HEK293T (cell line): Measurements from ENCODE around the gene TMCC3.

Experiments
- CTCF ChIA-PET: fragments of 350-600 bp; formaldehyde crosslinking; extraction: SDS; loops from one replicate; lab custom pipeline; 2021; ENCODE audit warnings: antibody characterized with exemption, inconsistent platforms; lab: Yijun Ruan, JAX
- POLR2A ChIA-PET: fragments of 350-600 bp; formaldehyde crosslinking; extraction: SDS; loops from one replicate; lab custom pipeline; 2020; ENCODE audit warnings: antibody characterized with exemption, inconsistent platforms; lab: Yijun Ruan, JAX
- DNase-seq: peaks from one replicate; pipeline ENCODE4 v3.0.0; 2012; ENCODE audit warnings: mixed read lengths; ENCODE audit errors: extremely low spot score
- ARNT ChIP-seq: fragments of 450-650 bp; IDR thresholded peaks from 2 replicates; pipeline ENCODE4 v1.6.1; 2017; ENCODE audit warnings: mild to moderate bottlenecking
- BHLHE40 ChIP-seq: fragments of 450-650 bp; IDR thresholded peaks from 2 replicates; pipeline ENCODE4 v1.6.1; 2016; ENCODE audit warnings: mild to moderate bottlenecking, moderate library complexity, borderline replicate concordance
- CTBP1 ChIP-seq: fragments of 450-650 bp; IDR thresholded peaks from 2 replicates; pipeline ENCODE4 v1.6.1; 2016; ENCODE audit warnings: borderline replicate concordance
- ELF4 ChIP-seq: fragments of 450-650 bp; IDR thresholded peaks from 2 replicates; pipeline ENCODE4 v1.6.1; 2017; ENCODE audit warnings: antibody characterized with exemption
- FOXA1 ChIP-seq: fragments of 450-650 bp; IDR thresholded peaks from 2 replicates; pipeline ENCODE4 v1.6.1; 2016; ENCODE audit warnings: mild to moderate bottlenecking
- FOXK2 ChIP-seq: fragments of 450-650 bp; IDR thresholded peaks from 2 replicates; pipeline ENCODE4 v1.6.1; 2016; ENCODE audit warnings: mild to moderate bottlenecking
- FOXM1 ChIP-seq: fragments of 450-650 bp; IDR thresholded peaks from 2 replicates; pipeline ENCODE4 v1.6.1; 2017; ENCODE audit warnings: mild to moderate bottlenecking, borderline replicate concordance
- HDGF ChIP-seq: fragments of 450-650 bp; IDR thresholded peaks from 2 replicates; pipeline ENCODE4 v1.6.1; 2017; ENCODE audit warnings: antibody characterized with exemption, borderline replicate concordance
- L3MBTL2 ChIP-seq: fragments of 450-650 bp; conservative IDR thresholded peaks from 2 replicates; pipeline ENCODE4 v1.6.1; 2016; ENCODE audit warnings: mild to moderate bottlenecking
- LEF1 ChIP-seq: fragments of 450-650 bp; IDR thresholded peaks from 2 replicates; pipeline ENCODE4 v1.6.1; 2017; ENCODE audit warnings: mild to moderate bottlenecking, borderline replicate concordance
- NFRKB ChIP-seq: fragments of 450-650 bp; IDR thresholded peaks from 2 replicates; pipeline ENCODE4 v1.6.1; 2016; ENCODE audit warnings: mild to moderate bottlenecking, moderate library complexity
- SP1 ChIP-seq: fragments of 450-650 bp; IDR thresholded peaks from 2 replicates; pipeline ENCODE4 v1.6.1; 2017
- SUZ12 ChIP-seq: fragments of 450-650 bp; IDR thresholded peaks from 2 replicates; pipeline ENCODE4 v1.6.1; 2016; ENCODE audit warnings: mild to moderate bottlenecking
- TARDBP ChIP-seq: fragments of 450-650 bp; IDR thresholded peaks from 2 replicates; pipeline ENCODE4 v1.6.1; 2016
- ZNF384 ChIP-seq: fragments of 450-650 bp; IDR thresholded peaks from 2 replicates; pipeline ENCODE4 v1.6.1; 2016
- TF ChIP-seq, protein P1 (sequence below): fragments of 450-650 bp; IDR thresholded peaks from 2 replicates; pipeline ENCODE4 v1.6.1; 2016

TMCC3 gene

DNA sequence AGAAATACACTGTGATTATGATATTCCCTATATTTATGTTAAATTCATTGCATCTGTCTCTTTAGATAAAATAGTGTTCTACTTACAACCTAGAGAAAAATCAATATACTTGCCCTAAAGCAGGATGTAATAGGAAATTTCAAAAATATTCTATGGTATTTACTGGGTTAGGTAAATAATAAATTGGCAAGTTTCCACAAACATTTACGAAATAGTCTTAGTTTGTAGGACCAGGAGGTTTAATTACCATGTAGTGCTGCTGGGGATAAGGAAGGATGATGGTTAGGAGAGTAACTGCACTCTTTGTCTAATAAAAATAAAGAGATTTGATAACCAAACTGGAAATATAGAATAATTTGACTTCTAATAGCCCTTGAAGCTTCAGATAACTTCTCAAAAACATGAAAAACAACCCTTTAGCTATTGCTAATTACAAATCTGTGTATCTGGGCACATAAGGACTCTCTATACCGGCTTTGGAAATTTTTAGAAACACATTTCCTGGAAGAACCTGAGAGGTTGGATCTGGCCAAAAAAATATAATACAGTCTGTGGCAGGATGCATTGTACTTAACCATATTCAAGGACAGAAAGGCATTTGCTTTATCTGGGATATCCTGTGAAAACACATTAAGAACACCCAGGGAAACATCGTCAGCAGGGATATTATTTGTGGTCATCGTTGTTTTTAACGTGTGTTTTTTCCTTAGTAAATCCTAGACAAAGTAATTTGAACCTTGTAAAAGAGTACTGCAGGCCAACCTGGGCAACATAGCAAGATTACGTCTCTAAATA is 36.7 kb upstream of the TMCC3 start:
- DNase-seq = no peak
- TF ChIP-seq L3MBTL2 = no peak
- TF ChIP-seq NFRKB = no peak
- no peak for TF ChIP-seq ZNF384
- TF ChIP-seq, protein P1, sequence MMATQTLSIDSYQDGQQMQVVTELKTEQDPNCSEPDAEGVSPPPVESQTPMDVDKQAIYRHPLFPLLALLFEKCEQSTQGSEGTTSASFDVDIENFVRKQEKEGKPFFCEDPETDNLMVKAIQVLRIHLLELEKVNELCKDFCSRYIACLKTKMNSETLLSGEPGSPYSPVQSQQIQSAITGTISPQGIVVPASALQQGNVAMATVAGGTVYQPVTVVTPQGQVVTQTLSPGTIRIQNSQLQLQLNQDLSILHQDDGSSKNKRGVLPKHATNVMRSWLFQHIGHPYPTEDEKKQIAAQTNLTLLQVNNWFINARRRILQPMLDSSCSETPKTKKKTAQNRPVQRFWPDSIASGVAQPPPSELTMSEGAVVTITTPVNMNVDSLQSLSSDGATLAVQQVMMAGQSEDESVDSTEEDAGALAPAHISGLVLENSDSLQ = no peak
- TF ChIP-seq SUZ12 = no peak
- TF ChIP-seq TARDBP = no peak
- no peak for TF ChIP-seq CTBP1
- TF ChIP-seq LEF1 = no peak
- no peak for TF ChIP-seq SP1
- no peak for TF ChIP-seq BHLHE40
- no peak for TF ChIP-seq ARNT
- TF ChIP-seq HDGF = no peak
- no peak for TF ChIP-seq FOXK2
- no peak for TF ChIP-seq FOXA1
- TF ChIP-seq ELF4 = no peak
- TF ChIP-seq FOXM1 = no peak
- POLR2A ChIA-PET = no interaction called here
- CTCF ChIA-PET = no interaction called here

DNA sequence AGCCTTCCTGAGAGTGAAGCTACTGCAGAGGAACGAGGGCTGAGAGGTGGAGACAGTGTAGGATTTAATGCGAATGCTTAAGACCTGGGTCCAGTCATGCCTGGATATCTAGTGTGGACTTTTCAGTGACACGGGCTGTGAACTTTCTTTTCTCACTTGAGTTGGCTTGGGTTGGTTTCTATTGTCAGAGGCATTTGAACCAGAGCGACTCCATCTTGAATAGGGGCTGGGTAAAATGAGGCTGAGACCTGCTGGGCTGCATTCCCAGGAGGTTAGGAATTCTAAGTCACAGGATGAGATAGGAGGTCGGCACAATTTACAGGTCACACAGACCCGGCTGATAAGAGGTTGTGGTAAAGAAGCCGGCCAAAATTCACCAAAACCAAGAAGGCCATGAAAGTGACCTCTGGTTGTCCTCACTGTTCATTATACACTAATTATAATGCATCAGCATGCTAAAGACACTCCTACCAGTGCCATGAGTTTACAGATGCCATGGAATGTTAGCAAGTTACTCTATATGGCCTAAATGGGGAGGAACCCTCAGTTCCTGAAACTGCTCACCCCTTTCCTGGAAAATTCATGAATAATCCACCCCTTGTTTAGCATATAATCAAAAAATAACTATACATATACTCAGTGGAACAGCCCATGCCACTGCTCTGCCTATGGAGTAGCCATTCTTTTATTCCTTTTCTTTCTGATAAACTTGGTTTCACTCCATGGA is 34.2 kb upstream of the TMCC3 start:
- DNase-seq = no peak
- POLR2A ChIA-PET = no interaction called here
- CTCF ChIA-PET = no interaction called here
- TF ChIP-seq FOXA1 (no peak), SUZ12 (no peak), HDGF (no peak)

DNA sequence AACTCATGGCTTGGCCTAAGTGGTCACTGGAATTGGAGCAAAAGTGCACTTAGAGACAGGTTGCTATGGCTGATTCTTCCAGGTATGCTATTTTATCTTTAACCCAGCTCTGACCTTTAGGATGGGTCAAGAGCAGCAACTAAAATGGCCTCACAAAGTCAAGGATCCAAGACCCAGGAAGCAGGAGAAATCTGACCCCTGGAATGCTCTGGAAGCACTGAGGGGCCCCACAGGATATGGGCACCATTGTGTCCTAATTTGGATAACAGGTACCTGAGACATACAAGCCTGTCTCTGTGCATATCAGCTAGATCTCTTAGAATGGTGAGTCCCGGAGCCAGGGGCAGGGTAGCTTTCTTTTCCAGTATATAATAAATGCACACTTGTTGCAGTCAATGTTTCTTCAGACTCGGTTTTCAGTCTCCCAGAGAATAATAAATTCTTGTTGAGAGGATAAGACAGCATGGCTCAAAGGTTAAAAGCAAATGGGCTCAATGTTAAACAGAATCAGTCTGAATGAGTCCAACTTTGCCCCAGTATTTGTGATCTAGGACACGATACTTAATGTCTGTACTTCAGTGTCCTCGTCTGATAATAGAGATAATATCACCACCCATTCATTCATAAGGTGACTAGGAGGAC is 29.3 kb upstream of the TMCC3 start:
- ChIA-PET CTCF (no interaction called here), POLR2A (no interaction called here)
- TF ChIP-seq, protein P1 = no peak
- TF ChIP-seq CTBP1 (no peak), FOXK2 (no peak), FOXM1 (no peak), ZNF384 (no peak), TARDBP (no peak), ELF4 (no peak), SP1 (no peak), L3MBTL2 (no peak), LEF1 (no peak), SUZ12 (no peak), FOXA1 (no peak)

DNA sequence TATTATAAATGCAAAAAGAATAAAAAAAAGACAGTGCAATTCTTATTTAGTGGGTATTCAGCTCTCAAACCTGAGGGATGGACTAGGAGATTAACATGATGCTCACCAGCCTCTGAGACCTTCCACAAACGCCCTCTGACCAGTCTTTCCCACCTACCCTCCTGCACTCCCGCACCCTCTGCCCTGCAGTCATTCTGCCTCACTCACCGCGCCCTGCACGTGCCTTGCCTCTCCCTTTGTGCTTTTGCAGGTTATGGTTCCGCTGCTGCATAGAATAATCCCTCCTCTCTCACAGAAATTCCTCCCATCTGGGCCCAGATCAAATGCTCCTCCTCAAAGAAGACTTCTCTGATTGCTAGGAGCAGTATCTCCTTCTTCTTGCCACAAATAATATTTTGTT is 28.5 kb upstream of the TMCC3 start:
- TF ChIP-seq L3MBTL2 (no peak), LEF1 (no peak), ZNF384 (no peak), TARDBP (no peak), ARNT (no peak), HDGF (no peak), FOXA1 (no peak), SUZ12 (no peak), FOXK2 (no peak), CTBP1 (no peak)
- TF ChIP-seq, protein P1 = no peak
- ChIA-PET CTCF (no interaction called here), POLR2A (no interaction called here)
- no peak for DNase-seq

More for the DNA sequence above, 29.3 kb upstream of the TMCC3 start:
- DNase-seq = no peak

DNA sequence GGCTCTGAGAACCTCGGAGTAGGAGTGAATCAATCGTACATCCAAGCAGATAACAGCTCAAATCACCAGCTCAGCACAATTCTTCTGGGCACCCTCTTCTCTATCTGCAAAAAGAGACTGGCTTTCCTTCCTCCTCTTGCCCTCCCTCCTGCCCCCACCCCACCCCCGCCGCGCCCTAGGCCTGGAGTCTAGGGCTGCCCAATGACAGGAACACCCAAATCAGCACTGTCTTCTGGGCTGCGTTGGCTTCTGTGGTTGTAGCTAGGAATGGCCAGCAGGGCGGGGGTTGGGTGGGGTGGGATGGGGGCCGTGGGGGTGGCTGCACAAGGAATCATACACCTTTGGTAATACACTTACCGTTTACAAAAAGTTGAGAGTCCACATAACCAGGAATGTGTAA is 28.0 kb upstream of the TMCC3 start:
- POLR2A ChIA-PET = no interaction called here
- DNase-seq = no peak
- TF ChIP-seq HDGF = no peak
- TF ChIP-seq CTBP1 = no peak
- no peak for TF ChIP-seq TARDBP
- no peak for TF ChIP-seq FOXK2
- TF ChIP-seq LEF1 = no peak
- TF ChIP-seq FOXA1 = no peak
- CTCF ChIA-PET = no interaction called here

DNA sequence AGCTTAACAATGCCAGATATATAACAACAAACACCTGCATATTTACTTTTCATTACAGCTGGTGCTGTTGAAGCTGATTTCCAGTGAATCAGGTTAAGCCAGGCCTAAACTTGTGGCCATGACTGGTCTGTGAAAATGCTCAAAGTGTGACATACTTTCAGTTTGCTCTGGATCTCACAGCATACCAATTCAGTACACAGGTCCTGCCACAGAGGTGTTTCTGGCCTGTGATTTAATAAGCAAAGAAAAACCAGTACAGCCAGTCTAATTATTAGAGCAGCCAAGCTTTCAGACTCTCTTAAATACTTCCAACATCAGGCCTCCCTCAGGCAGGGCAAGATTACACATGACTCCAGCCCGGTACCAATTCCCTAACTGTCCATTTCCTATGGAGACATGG is 27.4 kb upstream of the TMCC3 start:
- DNase-seq = no peak
- ChIA-PET POLR2A (no interaction called here), CTCF (no interaction called here)
- TF ChIP-seq LEF1 (no peak), HDGF (no peak), ELF4 (no peak), ARNT (no peak), BHLHE40 (no peak), FOXK2 (no peak), ZNF384 (no peak), SP1 (no peak), NFRKB (no peak), CTBP1 (no peak), FOXA1 (no peak)
- TF ChIP-seq, protein P1 = no peak
